Right atrium auricular region (tissue), 2 donors: ENCODE results near the gene C5orf46. TPM values are rescaled to one million over a fixed set of nuclear protein-coding genes. Genes with fewer than 3 reads are reported as not detected.

Experiments
- DNase-seq: peaks from one replicate; pipeline ENCODE4 v3.0.0-alpha.2; 2019; ENCODE audit warnings: low spot score
- H3K27ac ChIP-seq, 2 donors: fragments of 200-600 bp; sonication (generic); 1 replicate in 1 of 2; 2 replicates in 1 of 2; pipeline ENCODE4 v1.5.1; 2016 to 2019
- H3K27me3 ChIP-seq, 2 donors: fragments of 200-600 bp; sonication (generic); one replicate each; pipeline versions ENCODE4 v1.5.1 to v1.6.0; 2017 to 2019
- H3K36me3 ChIP-seq: fragments of 200-600 bp; sonication (generic); one replicate; pipeline ENCODE4 v1.5.1; 2016
- H3K4me1 ChIP-seq, 2 donors: fragments of 200-600 bp; sonication (generic); one replicate each; pipeline versions ENCODE4 v1.5.1 to v1.6.0; 2017 to 2019
- H3K4me3 ChIP-seq, 2 donors: fragments of 200-600 bp; sonication (generic); 1 replicate in 1 of 2; 2 replicates in 1 of 2; pipeline ENCODE4 v1.5.1; 2017 to 2019; ENCODE audit warnings: mild to moderate bottlenecking in 1 of 2, moderate library complexity in 1 of 2
- H3K9me3 ChIP-seq, 2 donors: fragments of 200-600 bp; sonication (generic); one replicate each; pipeline ENCODE4 v1.5.1; 2019
- CTCF ChIP-seq, 2 donors: fragments of 200-600 bp; sonication (generic); IDR thresholded peaks; one replicate each; pipeline ENCODE4 v1.5.1; 2019; ENCODE audit warnings: antibody characterized with exemption in 2 of 2
- total RNA-seq, 2 donors: library from RNA; depleted of rRNA; stranded (reverse); fragments of >200 nt; gene quantifications; one replicate each; pipeline ENCODE4 v1.1.0, GENCODE V29; 2016

C5orf46 gene
- total RNA-seq, 2 donors from 2014 or later: 2.7 TPM; not detected in 1

DNA sequence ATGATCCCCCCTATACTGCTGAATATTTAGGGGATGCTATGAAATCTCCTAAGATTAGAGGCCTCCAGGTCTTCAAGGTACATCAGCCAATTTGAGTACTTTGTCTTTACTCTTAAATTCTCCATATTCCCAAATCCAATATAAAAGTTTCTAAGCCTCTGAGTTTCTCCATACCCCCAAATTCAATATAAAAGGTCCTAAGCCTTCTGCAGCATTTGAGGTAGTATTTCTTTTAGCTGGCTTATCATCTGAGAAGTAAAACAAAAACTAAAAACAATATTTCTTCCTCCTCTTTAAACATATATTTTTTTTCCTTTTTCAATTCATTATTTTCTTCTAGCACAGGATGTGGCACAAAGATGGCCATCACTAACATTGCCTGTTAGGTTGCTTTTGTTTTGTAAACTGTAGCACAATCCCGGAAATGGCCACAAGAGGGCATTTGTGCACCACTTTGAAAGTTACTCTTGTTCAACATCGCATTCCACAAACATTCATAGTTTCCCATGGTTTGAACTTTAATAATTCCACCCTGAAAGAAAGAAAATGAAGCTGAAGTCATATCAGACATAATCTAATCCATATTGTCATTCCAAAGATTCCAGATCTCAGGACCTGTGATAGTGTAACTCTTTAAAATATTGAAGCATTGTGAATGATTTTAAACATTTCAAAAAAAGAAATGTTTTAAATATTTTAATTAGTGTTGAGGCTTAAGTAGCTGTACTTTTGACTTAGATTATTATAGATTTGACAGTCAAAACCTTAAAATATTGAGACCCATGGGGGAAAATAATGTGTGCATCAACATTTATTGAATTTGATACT, 48.8 kb downstream of the C5orf46 start:
- Histone ChIP-seq H3K4me1 (no peaks in the 10 kb centered on the region), H3K4me3 (no peak overlapping the region), H3K27me3 (no peaks in the 10 kb centered on the region), H3K9me3 (no peaks in the 10 kb centered on the region), H3K36me3 (no peaks in the 10 kb centered on the region), H3K27ac (no peak overlapping the region)
- DNase-seq: peak; percentile 89
- peak; percentile 70 to 92 for TF ChIP-seq CTCF (IDR thresholded peaks at IDR 0.05)

DNA sequence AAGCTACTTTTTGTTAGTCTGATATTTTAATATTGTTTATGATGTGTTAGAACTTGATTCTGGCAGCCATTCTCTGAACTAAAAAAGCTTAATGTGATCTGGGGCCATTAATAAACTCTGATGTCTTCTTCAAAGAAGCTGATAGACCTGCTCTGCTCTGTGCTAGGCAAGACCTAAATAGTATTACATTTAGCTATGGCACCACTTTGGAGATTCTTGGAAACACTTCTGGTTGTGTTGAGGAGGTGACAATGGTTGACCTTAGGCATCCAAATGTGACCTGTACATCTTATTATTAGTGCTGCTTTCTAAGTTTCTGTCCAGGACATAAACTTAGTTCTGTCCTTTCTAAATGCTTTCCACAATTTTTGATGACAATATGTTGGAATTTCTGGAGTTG, 49.5 kb downstream of the C5orf46 start:
- H3K27ac ChIP-seq: no peak overlapping the region
- no peak for DNase-seq
- H3K9me3 ChIP-seq: no peaks in the 10 kb centered on the region
- no peak overlapping the region for H3K4me3 ChIP-seq
- H3K4me1 ChIP-seq: no peaks in the 10 kb centered on the region
- no peak for TF ChIP-seq CTCF (IDR thresholded peaks at IDR 0.05)
- no peaks in the 10 kb centered on the region for H3K36me3 ChIP-seq
- no peaks in the 10 kb centered on the region for H3K27me3 ChIP-seq

GRCh38 chr5:147855774-147856069, 50.6 kb downstream of the C5orf46 start:
- H3K4me3 ChIP-seq: no peak overlapping the region
- H3K36me3 ChIP-seq: no peaks in the 10 kb centered on the region
- no peak for DNase-seq
- H3K27me3 ChIP-seq: no peaks in the 10 kb centered on the region
- H3K9me3 ChIP-seq: no peaks in the 10 kb centered on the region
- no peak for TF ChIP-seq CTCF (IDR thresholded peaks at IDR 0.05)
- H3K4me1 ChIP-seq: no peaks in the 10 kb centered on the region
- H3K27ac ChIP-seq: no peak overlapping the region

DNA sequence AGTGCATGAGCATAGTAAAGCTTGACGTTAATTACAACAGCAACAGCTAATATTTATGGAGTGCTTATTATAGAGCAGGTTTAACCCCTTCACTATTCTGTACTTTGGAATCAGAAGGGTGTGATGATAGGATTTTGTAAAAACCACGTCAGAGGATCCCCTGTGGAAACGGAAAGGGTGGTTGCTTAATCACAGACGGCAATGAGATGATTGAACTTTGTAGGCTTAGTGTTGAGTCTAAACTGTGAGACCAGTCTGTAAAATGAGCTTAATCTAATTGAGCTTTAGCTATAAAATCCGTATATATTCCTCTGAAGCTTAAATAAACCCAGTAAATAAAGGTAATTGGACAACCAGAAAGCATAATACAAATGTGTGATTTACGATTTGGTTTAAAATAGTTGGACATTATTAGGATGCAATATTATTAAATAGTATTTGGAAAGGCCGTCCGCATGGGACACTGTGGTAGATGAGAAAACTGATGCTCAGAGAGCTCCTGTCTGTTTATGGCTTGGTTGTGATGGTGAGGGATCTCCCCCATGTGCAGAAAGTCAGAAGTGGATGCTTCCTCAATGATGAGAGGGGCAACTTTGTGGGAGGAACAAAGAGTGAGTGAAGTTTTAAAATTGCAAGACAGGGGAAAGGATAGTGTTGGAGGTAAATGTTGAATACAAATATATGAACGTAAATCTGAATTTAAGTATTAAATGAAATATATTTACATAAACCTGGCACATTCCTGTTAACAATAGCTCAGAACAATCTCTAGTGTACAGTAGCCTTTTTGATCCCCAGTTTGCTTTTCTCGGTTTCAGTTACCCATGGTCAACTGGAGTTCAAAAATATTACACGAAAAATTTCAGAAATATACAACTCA, 51.2 kb downstream of the C5orf46 start:
- Histone ChIP-seq H3K27me3 (no peaks in the 10 kb centered on the region), H3K27ac (no peak overlapping the region), H3K9me3 (no peaks in the 10 kb centered on the region), H3K36me3 (no peaks in the 10 kb centered on the region), H3K4me1 (no peaks in the 10 kb centered on the region), H3K4me3 (no peak overlapping the region)
- TF ChIP-seq CTCF (IDR thresholded peaks at IDR 0.05): no peak
- no peak for DNase-seq

- no peak for TF ChIP-seq CTCF (IDR thresholded peaks at IDR 0.05)
These were observed 52.0 kb downstream of the C5orf46 start for GRCh38 chr5:147854331-147854730.

More at GRCh38 chr5:147854331-147854730, 52.0 kb downstream of the C5orf46 start:
- Histone ChIP-seq H3K27ac (no peak overlapping the region), H3K36me3 (no peaks in the 10 kb centered on the region), H3K4me1 (no peaks in the 10 kb centered on the region), H3K27me3 (no peaks in the 10 kb centered on the region), H3K9me3 (no peaks in the 10 kb centered on the region), H3K4me3 (no peak overlapping the region)
- DNase-seq: no peak
